SK-N-SH (cell line): ENCODE measurements around the gene DRC3.
A peak's percentile ranks its signal among the peaks of the same experiment; 100 is the strongest.

ENCODE experiments used
- EP300 ChIP-seq, 2 experiments: IDR thresholded peaks; 2 replicates each; pipeline versions ENCODE4 v1.4.0 to v1.6.1; 2012; ENCODE audit warnings: borderline replicate concordance in 1 of 2, low read depth in 1 of 2, low read length in 1 of 2
- FOXM1 ChIP-seq: IDR thresholded peaks from 2 replicates; pipeline ENCODE4 v1.4.0; 2012; ENCODE audit warnings: low read depth, mild to moderate bottlenecking
- JUND ChIP-seq: IDR thresholded peaks from 2 replicates; pipeline ENCODE4 v1.4.0; 2012
- MEF2A ChIP-seq: IDR thresholded peaks from 2 replicates; pipeline ENCODE4 v1.4.0; 2012; ENCODE audit warnings: low read depth, borderline replicate concordance
- POLR2AphosphoS5 ChIP-seq: IDR thresholded peaks from 2 replicates; pipeline ENCODE4 v1.6.1; 2012; ENCODE audit warnings: low read depth, low read length
- RCOR1 ChIP-seq: fragments of 150-350 bp; IDR thresholded peaks from 2 replicates; pipeline ENCODE4 v1.6.1; 2017; ENCODE audit warnings: antibody characterized with exemption, low read length
- REST ChIP-seq: IDR thresholded peaks from 2 replicates; pipeline ENCODE4 v1.6.1; 2012; ENCODE audit warnings: mild to moderate bottlenecking, low read depth, low read length, moderate library complexity
- SIN3A ChIP-seq: IDR thresholded peaks from 2 replicates; pipeline ENCODE4 v1.6.1; 2012; ENCODE audit warnings: low read depth, mild to moderate bottlenecking, low read length, moderate library complexity, borderline replicate concordance
- TEAD4 ChIP-seq: IDR thresholded peaks from 2 replicates; pipeline ENCODE4 v1.4.0; 2012; ENCODE audit warnings: mild to moderate bottlenecking, borderline replicate concordance; ENCODE audit not compliant: insufficient read depth
- YY1 ChIP-seq: IDR thresholded peaks from 2 replicates; pipeline ENCODE4 v1.4.0; 2012; ENCODE audit warnings: low read depth, mild to moderate bottlenecking
- ZBTB33 ChIP-seq: IDR thresholded peaks from 2 replicates; pipeline ENCODE4 v1.4.0; 2012; ENCODE audit warnings: low read depth, borderline replicate concordance
- TF ChIP-seq, protein P1 (sequence below): fragments of 200-600 bp; sonication (generic); IDR thresholded peaks from 2 replicates; pipeline ENCODE4 v1.6.1; 2017; ENCODE audit warnings: antibody characterized with exemption, mild to moderate bottlenecking, moderate library complexity
- TF ChIP-seq, protein P2 (sequence below): fragments of 150-350 bp; IDR thresholded peaks from 2 replicates; pipeline ENCODE4 v1.6.1; 2017; ENCODE audit warnings: antibody characterized with exemption, low read length, low read depth, borderline replicate concordance

DNA sequence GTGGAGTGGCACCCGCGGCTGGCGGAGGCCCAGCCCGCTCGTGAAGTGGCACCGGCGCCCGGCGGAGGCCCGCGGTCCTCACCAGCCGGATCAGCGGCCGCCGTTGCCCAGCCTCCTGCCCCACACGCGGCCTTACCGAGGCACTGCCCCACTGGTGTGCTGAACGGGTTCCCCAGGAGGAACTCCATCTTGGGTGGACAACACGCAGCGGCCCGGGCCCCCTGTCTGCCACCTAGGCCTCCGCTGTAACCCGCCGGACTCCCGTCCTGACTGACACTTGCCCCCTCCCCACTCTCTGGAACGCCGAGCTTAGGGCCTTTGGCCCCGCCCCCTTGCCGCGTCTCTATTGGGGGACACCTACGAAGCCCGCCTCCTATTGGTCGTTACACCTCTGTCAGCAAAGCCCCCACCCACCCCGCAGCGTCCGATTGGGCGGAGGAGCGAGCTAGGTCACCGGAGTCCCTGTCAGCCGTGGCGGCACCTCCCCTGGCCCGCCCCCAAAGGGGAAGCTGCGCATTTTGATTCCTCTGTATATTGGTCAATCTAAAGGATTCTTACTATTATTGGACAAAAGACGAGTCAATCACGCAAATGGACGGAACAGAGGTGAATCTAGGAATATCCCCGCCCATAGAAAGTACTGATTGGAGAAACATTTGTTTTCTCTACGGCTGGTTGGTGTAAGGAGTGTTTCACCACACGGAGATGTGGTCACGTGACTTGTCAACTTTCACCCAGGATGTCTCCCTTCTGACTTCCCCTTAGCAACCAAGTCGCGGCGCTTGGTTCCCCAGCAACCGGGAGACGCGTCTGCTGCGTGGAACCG is at the start of gene DRC3, which contains the start of gene TOM1L2:
- TF ChIP-seq POLR2AphosphoS5 (peak; percentile 67; the same call in 1 of the 2 replicates), EP300 (IDR thresholded peaks at IDR 0.05; ENCODE audit: borderline replicate concordance in 1 of 2, low read depth in 1 of 2, low read length in 1 of 2) (no peak; a peak in 1 of 4 replicates), FOXM1 (no peak), MEF2A (no peak), TEAD4 (no peak), RCOR1 (peak; percentile 32; the same call in 1 of the 2 replicates), REST (no peak), YY1 (no peak), JUND (no peak), ZBTB33 (peak; percentile 80), SIN3A (peak; percentile 94)
- TF ChIP-seq, protein P1, sequence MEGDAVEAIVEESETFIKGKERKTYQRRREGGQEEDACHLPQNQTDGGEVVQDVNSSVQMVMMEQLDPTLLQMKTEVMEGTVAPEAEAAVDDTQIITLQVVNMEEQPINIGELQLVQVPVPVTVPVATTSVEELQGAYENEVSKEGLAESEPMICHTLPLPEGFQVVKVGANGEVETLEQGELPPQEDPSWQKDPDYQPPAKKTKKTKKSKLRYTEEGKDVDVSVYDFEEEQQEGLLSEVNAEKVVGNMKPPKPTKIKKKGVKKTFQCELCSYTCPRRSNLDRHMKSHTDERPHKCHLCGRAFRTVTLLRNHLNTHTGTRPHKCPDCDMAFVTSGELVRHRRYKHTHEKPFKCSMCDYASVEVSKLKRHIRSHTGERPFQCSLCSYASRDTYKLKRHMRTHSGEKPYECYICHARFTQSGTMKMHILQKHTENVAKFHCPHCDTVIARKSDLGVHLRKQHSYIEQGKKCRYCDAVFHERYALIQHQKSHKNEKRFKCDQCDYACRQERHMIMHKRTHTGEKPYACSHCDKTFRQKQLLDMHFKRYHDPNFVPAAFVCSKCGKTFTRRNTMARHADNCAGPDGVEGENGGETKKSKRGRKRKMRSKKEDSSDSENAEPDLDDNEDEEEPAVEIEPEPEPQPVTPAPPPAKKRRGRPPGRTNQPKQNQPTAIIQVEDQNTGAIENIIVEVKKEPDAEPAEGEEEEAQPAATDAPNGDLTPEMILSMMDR: no peak; the same call in 1 of the 2 replicates
- TF ChIP-seq, protein P2, sequence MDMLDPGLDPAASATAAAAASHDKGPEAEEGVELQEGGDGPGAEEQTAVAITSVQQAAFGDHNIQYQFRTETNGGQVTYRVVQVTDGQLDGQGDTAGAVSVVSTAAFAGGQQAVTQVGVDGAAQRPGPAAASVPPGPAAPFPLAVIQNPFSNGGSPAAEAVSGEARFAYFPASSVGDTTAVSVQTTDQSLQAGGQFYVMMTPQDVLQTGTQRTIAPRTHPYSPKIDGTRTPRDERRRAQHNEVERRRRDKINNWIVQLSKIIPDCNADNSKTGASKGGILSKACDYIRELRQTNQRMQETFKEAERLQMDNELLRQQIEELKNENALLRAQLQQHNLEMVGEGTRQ: peak; percentile 89
